Adrenal gland (tissue), 5 donors: ENCODE data around the gene STK39.

Source experiments
- POLR2A ChIP-seq, 2 donors: fragments of 450-650 bp; IDR thresholded peaks; one replicate each; pipeline ENCODE4 v1.6.1; 2017; ENCODE audit warnings: antibody characterized with exemption in 2 of 2, mild to moderate bottlenecking in 2 of 2, moderate library complexity in 1 of 2
- TF ChIP-seq, protein P1 (sequence below), 6 experiments: fragments of 450-650 bp in 4 of 6; fragments of 200-600 bp in 2 of 6; sonication (generic) in 1 of 6; IDR thresholded peaks; 1 replicate in 5 of 6; 2 replicates in 1 of 6; pipeline versions ENCODE4 v1.5.1 to v1.8.0; 2016 to 2021; ENCODE audit warnings: antibody characterized with exemption in 6 of 6, mild to moderate bottlenecking in 2 of 6, moderate library complexity in 1 of 6
- donor health status: DM: no; HTN: no; CAD: no.

DNA sequence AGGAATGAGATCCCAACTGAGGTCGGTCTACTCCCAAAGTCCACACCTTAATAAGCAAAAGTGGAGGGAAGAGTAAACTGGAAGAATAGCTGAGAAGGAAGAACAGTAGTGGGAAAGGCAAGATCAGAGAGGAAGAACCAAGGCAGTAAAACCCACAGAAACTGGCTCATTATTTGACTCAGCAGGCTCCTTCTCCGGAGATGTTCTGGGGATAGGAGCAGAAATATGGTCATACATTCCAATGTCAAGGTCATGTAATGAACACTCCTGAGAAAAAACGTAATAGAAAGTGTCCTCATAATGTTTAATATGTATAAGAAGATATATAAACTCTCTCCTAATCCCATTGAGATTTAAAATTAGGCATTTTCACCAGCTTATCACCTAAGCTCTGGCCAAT is 39.5 kb downstream of the STK39 start:
- TF ChIP-seq POLR2A (IDR thresholded peaks at IDR 0.05): no peak
- TF ChIP-seq, protein P1, sequence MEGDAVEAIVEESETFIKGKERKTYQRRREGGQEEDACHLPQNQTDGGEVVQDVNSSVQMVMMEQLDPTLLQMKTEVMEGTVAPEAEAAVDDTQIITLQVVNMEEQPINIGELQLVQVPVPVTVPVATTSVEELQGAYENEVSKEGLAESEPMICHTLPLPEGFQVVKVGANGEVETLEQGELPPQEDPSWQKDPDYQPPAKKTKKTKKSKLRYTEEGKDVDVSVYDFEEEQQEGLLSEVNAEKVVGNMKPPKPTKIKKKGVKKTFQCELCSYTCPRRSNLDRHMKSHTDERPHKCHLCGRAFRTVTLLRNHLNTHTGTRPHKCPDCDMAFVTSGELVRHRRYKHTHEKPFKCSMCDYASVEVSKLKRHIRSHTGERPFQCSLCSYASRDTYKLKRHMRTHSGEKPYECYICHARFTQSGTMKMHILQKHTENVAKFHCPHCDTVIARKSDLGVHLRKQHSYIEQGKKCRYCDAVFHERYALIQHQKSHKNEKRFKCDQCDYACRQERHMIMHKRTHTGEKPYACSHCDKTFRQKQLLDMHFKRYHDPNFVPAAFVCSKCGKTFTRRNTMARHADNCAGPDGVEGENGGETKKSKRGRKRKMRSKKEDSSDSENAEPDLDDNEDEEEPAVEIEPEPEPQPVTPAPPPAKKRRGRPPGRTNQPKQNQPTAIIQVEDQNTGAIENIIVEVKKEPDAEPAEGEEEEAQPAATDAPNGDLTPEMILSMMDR (IDR thresholded peaks at IDR 0.05): no peak
